ENCODE measurements around the gene ANO7. TPM values are rescaled to one million over a fixed set of nuclear protein-coding genes. Genes with fewer than 3 reads are reported as not detected.
"Not testable (repeated sequence)": the region's sequence is repeated elsewhere in the genome, so short reads cannot be mapped to it uniquely, and the experiment has no call there.

ANO7 gene
- total RNA-seq, 1 donor from 2014 or later = 0.35 TPM

DNA sequence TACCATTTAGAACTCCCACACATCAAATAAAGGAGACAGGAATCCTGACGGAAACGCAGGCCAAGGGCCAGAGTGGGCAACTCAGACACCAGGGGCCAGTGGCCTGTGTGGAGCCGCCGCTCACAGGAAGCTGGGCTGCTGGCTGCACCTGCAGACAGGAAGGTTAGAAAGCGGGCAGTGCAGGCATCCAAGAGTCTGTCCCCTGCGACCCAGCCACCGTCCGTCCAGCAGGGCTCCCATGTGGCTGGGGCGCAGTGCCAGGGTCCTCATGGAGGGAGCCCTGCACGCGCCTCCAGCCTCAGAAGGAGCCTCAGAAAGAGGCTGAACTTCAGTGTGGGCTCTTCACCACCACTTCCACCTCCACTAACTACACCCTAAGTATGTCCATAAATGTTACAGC, 2.5 kb upstream of the ANO7 start:
- intact Hi-C loops (cut with DNase I) = no loop called here
- DNase-seq (peak; percentile 28), ATAC-seq (ENCODE audit: poor library complexity) (no peak)

DNA sequence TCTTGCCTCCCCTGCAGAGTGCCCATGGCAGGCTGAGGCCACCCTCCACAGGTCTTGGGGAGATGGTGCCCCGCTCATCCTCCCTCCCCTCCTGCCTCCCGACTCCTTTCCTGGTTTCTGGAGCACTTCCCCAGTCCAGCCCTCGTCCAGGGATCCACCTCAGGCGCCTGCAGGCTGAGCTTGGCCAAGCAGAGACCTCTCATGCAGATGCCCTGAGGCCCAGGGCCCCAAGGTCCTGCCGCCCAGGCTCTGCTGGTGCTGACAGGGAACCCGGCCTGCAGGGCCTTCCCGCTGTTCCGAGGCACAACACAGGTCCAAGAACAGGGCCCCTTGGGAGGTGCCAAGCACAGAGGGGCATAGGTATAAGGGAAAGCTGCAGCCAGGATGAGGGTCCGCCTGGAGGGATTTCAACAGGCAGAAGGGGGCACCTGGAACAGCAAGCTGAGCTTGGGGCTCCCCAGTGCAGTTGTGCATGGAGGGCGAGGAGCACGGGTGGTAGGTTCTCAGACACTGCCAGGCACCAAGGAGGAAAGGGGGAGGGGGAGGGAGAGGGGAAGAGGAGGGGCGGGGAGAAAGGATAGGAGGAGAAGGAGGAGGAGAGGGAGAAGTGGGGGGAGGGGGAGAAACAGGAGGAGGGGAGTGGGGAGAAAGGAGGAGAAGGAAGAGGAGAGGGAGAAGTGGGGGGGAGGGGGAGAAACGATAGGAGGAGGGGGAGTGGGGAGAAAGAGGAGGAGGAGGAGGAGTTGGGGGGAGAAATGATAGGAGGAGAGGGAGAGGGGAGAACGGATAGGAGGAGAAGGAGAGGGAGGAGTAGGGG, 1.2 kb upstream of the ANO7 start:
- intact Hi-C loops (cut with DNase I) = no loop called here
- DNase-seq (peak; percentile 22), ATAC-seq (ENCODE audit: poor library complexity) (no peak)

DNA sequence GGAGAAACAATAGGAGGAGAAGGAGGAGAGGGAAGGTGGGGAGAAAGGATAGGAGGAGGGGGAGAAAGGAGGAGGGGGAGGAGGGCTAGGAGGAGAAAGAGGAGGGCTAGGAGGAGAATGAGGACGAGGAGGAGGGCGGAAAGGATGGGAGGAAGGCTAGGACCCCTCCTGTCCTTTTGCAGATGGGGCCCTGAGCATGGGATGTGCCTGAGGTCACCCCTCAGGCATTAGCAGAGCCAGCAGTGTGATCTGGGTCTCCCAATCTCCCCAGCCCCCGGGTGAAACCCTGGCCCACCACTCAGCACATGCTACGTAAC, 601 bp upstream of the ANO7 start:
- no peak for ATAC-seq (ENCODE audit: poor library complexity)
- DNase-seq = peak; percentile 1
- intact Hi-C loops (cut with DNase I) = no loop called here

- ATAC-seq (ENCODE audit: poor library complexity) = no peak
- intact Hi-C loops (cut with DNase I) = no loop called here
These were observed 797 bp downstream of the ANO7 start for GRCh38 chr2:241189093-241189855.

DNA sequence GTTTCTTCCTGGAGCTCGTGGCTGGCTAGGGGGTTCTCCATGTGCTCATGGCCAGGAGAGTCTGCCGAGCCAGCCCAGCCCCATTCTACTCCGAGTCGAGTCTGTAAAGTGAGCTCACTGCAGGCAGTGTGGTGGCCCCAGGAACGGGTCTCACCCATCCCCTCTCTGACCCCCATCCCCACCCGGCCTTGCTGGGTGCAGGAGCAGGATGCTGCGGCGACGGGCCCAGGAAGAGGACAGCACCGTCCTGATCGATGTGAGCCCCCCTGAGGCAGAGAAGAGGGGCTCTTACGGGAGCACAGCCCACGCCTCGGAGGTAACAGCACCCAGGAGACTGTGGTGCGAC, 1.4 kb downstream of the ANO7 start:
- intact Hi-C loops (cut with DNase I) = no loop called here
- DNase-seq = peak; percentile 10

More at GRCh38 chr2:241189093-241189855, 797 bp downstream of the ANO7 start:
- peak; percentile 30 for DNase-seq

DNA sequence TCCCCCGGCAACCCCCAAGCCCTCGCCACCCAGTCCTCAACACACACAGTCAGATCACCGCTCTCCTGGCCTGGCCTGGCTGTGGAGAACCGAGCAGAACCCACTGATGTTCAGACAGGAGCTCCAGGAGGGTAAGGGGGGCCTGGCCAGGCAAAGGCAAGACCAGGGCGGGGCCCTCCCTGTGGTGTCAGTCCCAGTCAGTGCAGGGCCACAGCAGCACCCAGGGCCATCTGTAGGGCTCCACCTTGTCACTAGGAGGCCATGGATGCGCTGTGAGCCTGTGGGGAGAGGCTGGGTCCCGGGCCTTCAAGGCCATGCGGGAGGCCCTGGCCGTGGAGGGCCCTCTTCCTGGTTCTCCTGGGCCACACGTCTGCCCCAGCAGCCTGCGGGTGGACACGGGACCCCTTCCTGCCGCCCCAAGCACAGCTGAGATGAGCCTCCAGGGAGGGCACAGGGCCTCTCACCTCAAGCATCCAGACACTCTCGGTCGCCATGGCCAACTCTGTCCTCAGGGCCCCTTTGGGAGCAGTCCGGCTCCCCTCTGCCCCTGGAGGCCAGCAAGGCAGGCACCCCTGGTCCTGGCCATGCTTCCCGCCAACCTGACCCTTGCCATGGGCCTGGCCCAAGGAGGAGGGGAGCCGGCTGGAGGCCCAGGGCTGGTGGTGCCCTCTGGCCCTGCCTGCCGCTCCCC, 2.0 kb downstream of the ANO7 start:
- peak; percentile 32 for DNase-seq
- ATAC-seq (ENCODE audit: poor library complexity) = no peak
- intact Hi-C loops (cut with DNase I) = no loop called here

More for the DNA sequence above, 1.4 kb downstream of the ANO7 start:
- ATAC-seq (ENCODE audit: poor library complexity) = no peak

- intact Hi-C loops (cut with DNase I) = no loop called here
- peak; percentile 29 for DNase-seq
These were observed 2.6 kb downstream of the ANO7 start for GRCh38 chr2:241191081-241191480.

DNA sequence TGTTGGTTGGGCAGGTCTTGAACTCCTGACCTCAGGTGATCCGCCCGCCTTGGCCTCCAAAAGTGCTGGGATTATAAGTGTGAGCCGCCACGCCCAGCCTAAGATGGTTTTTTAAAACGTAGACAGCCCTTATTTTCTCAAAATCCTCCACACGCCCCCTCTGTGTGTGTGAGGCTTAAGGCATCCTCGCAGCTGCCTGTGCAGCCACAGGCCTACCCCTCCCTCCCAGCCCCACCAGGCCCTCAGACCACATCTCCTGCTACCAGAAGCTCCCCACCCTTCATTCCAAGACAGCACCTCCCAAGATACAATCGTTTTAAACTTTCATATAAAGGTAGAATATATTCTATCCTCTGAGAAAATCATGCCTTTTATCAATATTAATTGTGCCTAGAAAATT, 4.8 kb downstream of the ANO7 start:
- DNase-seq = peak; percentile 31
- ATAC-seq (ENCODE audit: poor library complexity) = no peak
- intact Hi-C loops (cut with DNase I) = no loop called here

More at GRCh38 chr2:241191081-241191480, 2.6 kb downstream of the ANO7 start:
- no peak for ATAC-seq (ENCODE audit: poor library complexity)

DNA sequence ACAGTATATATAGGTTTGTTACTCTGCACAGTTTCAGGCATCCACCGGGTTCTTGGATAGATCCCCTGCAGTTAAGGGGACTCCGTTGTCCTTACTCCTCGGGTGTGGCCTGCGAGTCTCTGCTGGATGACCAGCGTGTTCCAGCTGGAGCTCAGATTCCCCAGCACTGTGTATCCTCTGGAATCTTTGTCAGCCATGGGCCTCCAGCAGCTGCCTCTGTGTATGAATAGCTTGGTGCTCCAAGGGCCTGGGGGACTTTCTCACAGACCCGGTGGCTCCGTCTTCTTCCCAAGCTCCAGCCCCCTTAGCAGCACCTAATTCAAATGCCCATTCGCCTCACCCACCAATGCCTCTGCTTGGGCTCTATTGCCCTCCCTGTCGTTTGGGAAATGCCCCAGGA, 6.3 kb downstream of the ANO7 start:
- intact Hi-C loops (cut with DNase I) = no loop called here
- DNase-seq (peak; percentile 17), ATAC-seq (ENCODE audit: poor library complexity) (no peak)

DNA sequence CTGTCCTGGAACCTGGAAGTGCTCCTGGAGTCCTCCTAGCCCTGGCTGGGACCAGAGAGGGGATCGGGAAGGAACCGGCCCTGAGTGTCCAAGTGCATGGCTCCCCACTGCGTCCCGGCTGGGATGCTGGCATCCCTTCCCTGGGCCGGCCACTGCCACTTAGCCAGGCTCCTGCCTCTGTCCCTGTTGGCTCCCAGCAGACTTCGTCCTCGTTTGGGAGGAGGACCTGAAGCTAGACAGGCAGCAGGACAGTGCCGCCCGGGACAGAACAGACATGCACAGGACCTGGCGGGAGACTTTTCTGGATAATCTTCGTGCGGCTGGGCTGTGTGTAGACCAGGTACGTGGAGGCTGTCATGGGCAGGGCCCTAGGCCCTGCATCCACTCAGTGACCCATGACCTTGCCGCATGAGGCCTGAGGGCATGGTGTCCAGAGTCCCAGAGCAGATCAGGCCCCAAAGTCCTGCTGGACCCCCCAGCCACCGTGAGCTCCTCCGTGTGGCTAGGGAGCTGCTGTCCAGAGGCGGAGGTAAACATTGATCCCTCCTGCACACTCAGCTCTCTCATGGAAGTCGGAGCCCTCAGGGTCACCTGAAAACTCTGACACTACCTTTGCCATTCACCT, 7.1 kb downstream of the ANO7 start:
- intact Hi-C loops (cut with DNase I) = no loop called here
- no peak for ATAC-seq (ENCODE audit: poor library complexity)
- DNase-seq = peak; percentile 21

DNA sequence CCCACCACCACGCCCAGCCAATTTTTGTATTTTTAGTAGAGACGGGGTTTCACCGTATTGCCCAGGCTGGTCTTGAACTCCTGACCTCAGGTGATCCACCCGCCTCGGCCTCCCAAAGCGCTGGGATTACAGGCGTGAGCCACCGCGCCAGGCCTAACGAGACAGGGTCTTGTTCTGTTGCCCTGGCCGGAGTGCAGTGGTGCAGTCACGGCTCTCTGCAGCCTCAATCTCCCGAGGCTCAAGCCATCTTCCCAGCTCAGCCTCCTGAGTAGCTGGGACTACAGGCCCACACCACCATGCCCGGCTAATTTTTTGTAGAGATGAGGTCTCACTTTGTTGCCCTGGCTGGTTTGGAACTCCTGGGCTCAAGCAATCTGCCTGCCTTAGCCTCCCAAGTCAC, 8.8 kb downstream of the ANO7 start:
- ATAC-seq (ENCODE audit: poor library complexity); intact Hi-C loops (cut with DNase I): not testable (repeated sequence)
- DNase-seq = peak; percentile 2

DNA sequence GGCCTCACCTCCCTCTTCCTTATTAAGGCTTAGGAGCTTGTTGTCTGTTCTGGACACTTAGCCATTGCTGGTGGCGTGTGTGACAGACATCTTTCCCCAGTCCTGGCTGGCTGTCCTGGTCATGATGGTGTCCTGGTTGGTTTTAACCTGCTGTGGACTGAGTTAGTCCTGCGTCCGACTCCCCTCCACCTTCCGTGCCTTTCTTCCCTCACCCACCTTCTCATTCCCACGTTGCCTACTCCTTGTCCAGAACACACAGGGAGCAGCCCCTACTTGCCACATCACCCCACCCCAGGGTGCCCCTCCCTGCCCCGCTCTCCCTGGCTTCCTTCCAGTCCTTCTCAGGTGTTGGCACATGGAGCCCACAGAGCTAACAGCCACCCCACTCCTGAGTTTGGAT, 9.5 kb downstream of the ANO7 start:
- no peak for ATAC-seq (ENCODE audit: poor library complexity)
- intact Hi-C loops (cut with DNase I) = no loop called here
- DNase-seq = peak; percentile 13

DNA sequence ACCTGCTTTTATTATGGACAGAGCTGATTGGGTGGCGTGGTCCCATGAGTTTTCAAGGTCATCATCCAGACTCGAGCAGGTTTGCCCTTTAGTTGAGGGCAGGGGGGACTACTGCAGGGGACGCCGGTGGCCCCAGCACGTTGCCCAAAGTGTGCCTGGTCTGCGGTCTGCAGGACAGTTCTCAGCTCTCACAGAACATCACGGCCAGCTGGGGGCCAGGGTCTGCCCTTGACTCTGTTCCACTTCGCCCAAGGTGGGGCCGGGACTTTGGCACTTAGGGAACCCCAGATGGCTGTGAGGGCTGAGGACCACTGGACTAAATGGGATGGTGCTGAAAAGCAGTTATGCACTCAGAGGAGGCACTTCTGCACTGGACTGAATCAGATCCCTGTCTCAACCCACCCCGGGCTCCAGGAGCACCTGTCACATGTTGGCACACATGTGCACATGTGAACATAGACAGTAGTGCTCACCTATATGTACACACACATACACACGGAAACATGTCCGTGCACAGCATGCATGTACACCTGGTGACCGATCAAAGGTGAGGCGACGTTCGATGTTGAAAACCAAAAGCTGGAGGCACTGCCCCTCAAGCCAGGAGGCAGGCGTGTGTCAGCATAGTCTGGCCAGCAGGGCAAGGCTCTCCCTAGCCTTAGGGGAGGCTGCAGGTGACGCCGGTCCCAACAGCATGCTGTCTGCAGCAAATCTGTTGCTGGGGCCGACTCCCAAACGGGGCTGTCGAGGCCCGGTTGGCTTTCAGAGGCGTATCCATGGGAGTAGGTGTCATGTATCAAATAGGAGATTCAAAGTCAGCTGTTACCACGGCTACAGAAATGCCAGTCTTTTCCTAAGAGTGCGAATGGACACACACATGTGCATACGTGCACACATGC, 10.2 kb downstream of the ANO7 start:
- ATAC-seq (ENCODE audit: poor library complexity) (no peak), DNase-seq (peak; percentile 26)
- intact Hi-C loops (cut with DNase I) = no loop called here

DNA sequence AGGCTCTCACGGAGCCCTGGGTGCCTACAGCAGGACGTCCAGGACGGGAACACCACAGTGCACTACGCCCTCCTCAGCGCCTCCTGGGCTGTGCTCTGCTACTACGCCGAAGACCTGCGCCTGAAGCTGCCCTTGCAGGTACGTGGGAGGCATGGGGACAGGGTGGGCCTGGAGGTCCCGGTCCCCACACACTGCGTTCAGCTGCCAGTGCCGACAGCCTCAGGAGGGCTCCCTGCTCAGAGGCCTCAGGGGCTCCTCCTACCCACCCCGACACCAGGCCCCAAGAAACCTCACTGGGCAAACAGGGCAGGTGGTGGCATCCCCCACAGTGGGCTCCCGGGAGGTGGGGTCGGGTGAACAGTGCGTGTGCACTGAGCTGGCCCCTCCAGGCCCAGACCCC, 10.8 kb downstream of the ANO7 start:
- intact Hi-C loops (cut with DNase I) = no loop called here
- ATAC-seq (ENCODE audit: poor library complexity) (no peak), DNase-seq (no peak)

- no peak for ATAC-seq (ENCODE audit: poor library complexity)
- intact Hi-C loops (cut with DNase I) = no loop called here
- no peak for DNase-seq
These were observed 11.7 kb downstream of the ANO7 start for GRCh38 chr2:241199897-241200821.

DNA sequence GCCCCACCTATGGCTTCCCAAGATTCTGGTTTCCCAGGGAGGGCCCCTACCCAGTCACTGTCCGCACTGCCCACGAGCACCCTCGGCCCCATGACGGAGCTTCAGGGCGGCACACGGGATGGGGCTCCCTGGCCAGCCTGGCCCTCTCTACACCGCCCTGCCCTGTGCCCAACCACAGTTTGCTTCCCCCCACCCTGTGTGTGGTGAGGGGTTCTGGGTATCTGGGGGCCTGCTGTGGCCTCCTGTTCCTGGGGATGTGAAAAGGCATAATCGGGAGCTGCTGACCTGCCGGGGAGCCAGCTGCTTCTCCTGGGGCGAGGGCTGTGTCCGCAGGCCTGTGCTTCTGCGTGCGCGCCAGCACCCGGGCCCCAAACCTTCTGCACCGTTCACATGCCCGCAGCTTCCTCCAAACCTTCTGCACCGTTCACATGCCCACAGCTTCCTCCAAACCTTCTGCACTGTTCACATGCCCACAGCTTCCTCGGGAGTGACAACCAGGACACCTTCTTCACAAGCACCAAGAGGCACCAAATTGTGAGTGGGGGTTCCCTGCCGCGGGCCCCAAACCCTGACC, 12.4 kb downstream of the ANO7 start:
- DNase-seq (no peak), ATAC-seq (ENCODE audit: poor library complexity) (no peak)
- intact Hi-C loops (cut with DNase I) = no loop called here
